Ascending aorta (tissue), 2 donors: Measurements from ENCODE around the gene KRTAP5-3. TPM values are rescaled to one million over a fixed set of nuclear protein-coding genes. Genes with fewer than 3 reads are reported as not detected.

Experiments used
- DNase-seq, 2 donors: peaks; one replicate each; pipeline ENCODE4 v3.0.0-alpha.2; 2019; ENCODE audit warnings: low spot score in 2 of 2
- H3K27ac ChIP-seq, 2 donors: fragments of 200-600 bp; sonication (generic); one replicate each; pipeline ENCODE4 v1.5.1; 2016 to 2017; ENCODE audit warnings: mild to moderate bottlenecking in 1 of 2
- H3K27me3 ChIP-seq: fragments of 200-600 bp; sonication (generic); one replicate; pipeline ENCODE4 v1.5.1; 2017
- H3K36me3 ChIP-seq, 2 donors: fragments of 200-600 bp; sonication (generic); one replicate each; pipeline ENCODE4 v1.5.1; 2016
- H3K4me1 ChIP-seq, 2 donors: fragments of 200-600 bp; sonication (generic); one replicate each; pipeline ENCODE4 v1.5.1; 2016 to 2017; ENCODE audit warnings: mild to moderate bottlenecking in 1 of 2
- H3K4me3 ChIP-seq, 2 donors: fragments of 200-600 bp; sonication (generic); one replicate each; pipeline ENCODE4 v1.5.1; 2016 to 2017; ENCODE audit warnings: mild to moderate bottlenecking in 1 of 2
- H3K9me3 ChIP-seq, 2 donors: fragments of 200-600 bp; sonication (generic); one replicate each; pipeline ENCODE4 v1.5.1; 2016
- CTCF ChIP-seq, 3 experiments: fragments of 200-600 bp in 2 of 3; fragments of 450-650 bp in 1 of 3; sonication (generic) in 2 of 3; IDR thresholded peaks; one replicate each; pipeline ENCODE4 v1.5.1; 2016 to 2019; ENCODE audit warnings: antibody characterized with exemption in 3 of 3, mild to moderate bottlenecking in 1 of 3, moderate library complexity in 1 of 3
- intact Hi-C: fragments of 100-400 bp; cut with DNase I; formaldehyde crosslinking; loops from one replicate; pipeline ENCODE4 v1.15.1; 2023
- total RNA-seq: library from RNA; depleted of rRNA; stranded (reverse); fragments of >200 nt; gene quantifications from one replicate; pipeline ENCODE4 v1.1.0, GENCODE V29; 2016

KRTAP5-3 gene
- total RNA-seq, 1 donor from 2014 or later: not detected

- DNase-seq: no peak
- Histone ChIP-seq H3K27ac (peak overlapping the region; percentile 93 to 98), H3K36me3 (peaks cover 39 to 47% of the 10 kb centered on the region in 2 donors), H3K4me3 (no peak overlapping the region), H3K27me3 (no peaks in the 10 kb centered on the region), H3K4me1 (peaks cover 14 to 39% of the 10 kb centered on the region in 2 donors), H3K9me3 (no peaks in the 10 kb centered on the region)
- intact Hi-C loops: loop anchor here (10.0 kb wide), 1 partner anchor 844 kb away; the partner anchor contains the start of gene TSSC4
- TF ChIP-seq CTCF (IDR thresholded peaks at IDR 0.05): no peak
Measured at GRCh38 chr11:1560649-1561251, 47.5 kb downstream of the KRTAP5-3 start.

DNA sequence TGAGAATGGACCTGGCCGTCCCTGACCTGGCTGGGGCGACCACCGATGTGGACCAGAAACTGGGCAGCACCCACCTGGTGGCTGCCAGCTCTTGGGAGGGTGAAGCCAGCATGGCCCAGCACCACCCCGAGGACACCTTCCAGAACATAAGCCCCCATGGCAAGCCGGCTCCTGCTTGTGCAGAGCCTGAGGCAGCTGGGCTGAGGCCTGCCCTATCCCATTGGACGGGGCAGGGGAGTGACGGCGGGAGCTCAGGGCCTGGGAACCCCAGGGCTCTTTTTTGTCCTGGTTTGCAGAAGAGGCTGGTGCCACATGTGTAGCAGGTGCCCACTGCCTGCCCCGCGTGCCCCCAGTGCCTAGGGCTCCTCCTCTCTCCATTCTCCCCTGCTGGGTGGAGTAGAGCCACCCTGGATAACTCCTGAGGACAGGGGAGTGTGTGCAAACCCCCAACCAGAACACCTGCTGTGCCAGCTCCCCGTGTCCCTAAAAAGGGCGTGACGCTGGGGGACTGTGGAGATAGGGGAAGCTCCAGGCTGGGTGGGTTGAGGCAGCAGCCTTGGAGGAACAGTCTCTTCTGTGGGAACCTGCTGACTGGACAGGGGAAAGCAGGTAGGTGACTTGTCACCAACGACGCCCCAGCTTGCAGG, 48.1 kb downstream of the KRTAP5-3 start:
- Histone ChIP-seq H3K4me1 (peaks cover 14 to 40% of the 10 kb centered on the region in 2 donors), H3K9me3 (no peaks in the 10 kb centered on the region), H3K36me3 (peaks cover 40 to 48% of the 10 kb centered on the region in 2 donors), H3K4me3 (no peak overlapping the region), H3K27ac (peak overlapping the region; percentile 93 to 98), H3K27me3 (no peaks in the 10 kb centered on the region)
- TF ChIP-seq CTCF (IDR thresholded peaks at IDR 0.05): no peak
- intact Hi-C loops: loop anchor here (10.0 kb wide), 1 partner anchor 845 kb away; the partner anchor contains the start of gene TSSC4
- no peak for DNase-seq

DNA sequence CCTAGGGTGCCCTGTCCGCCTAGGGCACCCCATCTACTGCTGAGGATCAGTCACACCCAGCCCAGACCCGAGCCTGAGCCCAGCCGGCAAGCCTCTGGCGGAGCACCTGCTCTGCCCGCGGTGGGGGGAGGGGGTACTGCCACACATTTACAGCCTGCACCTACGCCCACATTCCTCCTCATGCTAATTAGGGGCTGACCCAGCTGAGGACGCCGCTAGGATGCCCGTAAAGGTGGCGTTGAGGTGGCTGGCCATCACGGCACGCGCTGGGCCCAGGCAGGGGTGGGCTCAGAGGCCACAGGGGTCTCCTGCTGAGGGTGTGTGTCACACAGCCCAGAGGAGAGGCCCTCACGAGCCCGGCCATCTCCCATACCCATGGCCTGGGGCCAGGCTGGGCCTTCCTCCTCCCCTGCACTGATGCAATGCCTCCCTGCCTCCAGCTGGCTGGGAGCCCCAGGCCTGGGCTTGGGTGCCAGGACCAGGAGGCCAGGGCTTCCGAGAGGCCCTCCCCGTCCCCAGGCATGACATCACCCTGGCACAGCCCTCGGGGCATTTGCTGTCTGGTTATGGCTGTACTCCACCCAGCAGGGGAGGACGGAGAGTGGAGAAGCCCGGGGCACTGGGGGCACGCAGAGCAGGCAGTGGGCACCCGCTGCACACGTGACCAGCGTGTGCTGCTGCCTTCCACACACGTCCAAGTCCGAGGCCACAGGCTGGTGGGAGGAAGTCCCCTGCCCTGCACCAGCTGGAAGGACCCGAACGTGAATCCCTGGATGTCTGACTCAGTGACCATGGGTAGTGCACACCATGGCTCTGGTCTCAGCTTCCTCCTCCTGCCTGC, 48.9 kb downstream of the KRTAP5-3 start:
- Histone ChIP-seq H3K36me3 (peaks cover 40 to 44% of the 10 kb centered on the region in 2 donors), H3K27me3 (no peaks in the 10 kb centered on the region), H3K4me3 (peak overlapping the region; percentile 31 to 47), H3K4me1 (peaks cover 15 to 36% of the 10 kb centered on the region in 2 donors), H3K27ac (peak overlapping the region; percentile 93 to 98), H3K9me3 (no peaks in the 10 kb centered on the region)
- peak in 1 of 3 experiments; percentile 21 for TF ChIP-seq CTCF (IDR thresholded peaks at IDR 0.05)
- peak; percentile 90 to 99 for DNase-seq
- intact Hi-C loops: loop anchor here (1.0 to 10.0 kb wide), 2 partner anchors 12 to 715 kb away; partner anchors contain the start of genes POLR2L and TSPAN4

DNA sequence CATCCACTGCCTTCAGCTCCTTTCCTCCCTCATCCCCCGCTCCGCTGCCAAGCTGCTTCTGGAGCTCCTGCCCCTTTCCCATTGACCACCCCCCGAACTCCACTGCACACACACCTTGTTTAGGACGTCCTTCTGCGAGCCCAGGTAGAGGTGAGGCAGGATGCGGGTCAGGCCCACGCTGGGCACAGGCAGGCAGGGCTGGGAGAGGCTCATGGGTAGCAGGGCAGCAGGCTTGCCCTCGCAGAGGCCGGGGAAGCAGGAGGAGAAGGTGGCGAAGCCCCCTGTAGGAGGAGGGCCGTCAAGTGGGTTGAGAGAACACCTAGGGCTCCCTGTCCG, 49.5 kb downstream of the KRTAP5-3 start:
- H3K27me3 ChIP-seq: no peaks in the 10 kb centered on the region
- H3K36me3 ChIP-seq: peaks cover 36 to 42% of the 10 kb centered on the region in 2 donors
- H3K27ac ChIP-seq: peak overlapping the region; percentile 93 to 98
- no peak for DNase-seq
- no peak for TF ChIP-seq CTCF (IDR thresholded peaks at IDR 0.05)
- peak overlapping the region; percentile 31 to 47 for H3K4me3 ChIP-seq
- peaks cover 19 to 37% of the 10 kb centered on the region in 2 donors for H3K4me1 ChIP-seq
- intact Hi-C loops: loop anchor here (1.0 to 10.0 kb wide), 3 partner anchors 10 to 714 kb away; partner anchors contain the start of genes POLR2L and TSPAN4
- no peaks in the 10 kb centered on the region for H3K9me3 ChIP-seq
